ENCODE data around the gene ATP6V1C2.
"Not testable (repeated sequence)": the region's sequence is repeated elsewhere in the genome, so short reads cannot be mapped to it uniquely, and the experiment has no call there.

Gene ATP6V1C2

DNA sequence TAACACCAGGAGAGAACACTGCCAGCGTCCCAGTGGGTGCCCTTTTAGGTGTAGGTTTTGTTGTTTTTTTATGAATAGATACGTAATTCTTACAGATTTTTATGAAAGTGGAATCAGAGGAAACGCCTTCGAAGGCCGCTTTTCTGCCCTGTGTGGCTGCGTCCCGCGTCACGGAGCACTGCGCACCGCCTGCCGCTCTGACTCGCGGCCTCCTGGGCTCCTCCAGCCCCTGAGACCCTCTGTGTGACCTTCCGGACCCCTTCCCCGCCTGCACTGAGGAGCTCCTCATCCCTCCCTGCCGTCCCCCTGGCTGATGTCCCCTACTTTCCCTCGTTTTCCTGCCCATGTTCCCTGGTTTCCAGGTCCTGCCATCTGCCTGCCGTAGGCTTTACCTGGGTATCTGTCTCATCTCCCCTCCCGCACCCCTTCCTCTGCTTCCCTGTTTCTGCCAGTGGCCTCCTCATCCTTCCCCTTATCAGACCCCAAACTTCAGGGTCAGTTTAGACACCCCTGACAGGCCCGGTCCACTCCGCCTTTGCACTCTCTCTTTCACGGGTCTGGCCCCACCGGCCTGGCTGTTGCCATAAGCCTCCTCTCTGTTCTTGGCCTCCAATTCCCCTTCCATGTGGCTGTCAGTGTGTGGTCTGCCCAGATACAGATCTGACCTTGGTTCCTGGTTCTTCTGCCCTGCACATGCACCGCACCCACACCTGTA, 58.5 kb downstream of the ATP6V1C2 start:
- Histone ChIP-seq H3K27me3 (no peaks in the 10 kb centered on the region), H3K4me1 (peaks cover 49% of the 10 kb centered on the region), H4K20me1 (peaks cover 100% of the 10 kb centered on the region), H3K4me3 (no peak overlapping the region), H3K36me3 (peaks cover 86% of the 10 kb centered on the region), H3K27ac (no peak overlapping the region), H3K4me2 (no peak overlapping the region), H3K9me3 (no peaks in the 10 kb centered on the region), H3K9ac (no peak overlapping the region)
- TF ChIP-seq Cebpa-rat (IDR thresholded peaks at IDR 0.05) = no peak

DNA sequence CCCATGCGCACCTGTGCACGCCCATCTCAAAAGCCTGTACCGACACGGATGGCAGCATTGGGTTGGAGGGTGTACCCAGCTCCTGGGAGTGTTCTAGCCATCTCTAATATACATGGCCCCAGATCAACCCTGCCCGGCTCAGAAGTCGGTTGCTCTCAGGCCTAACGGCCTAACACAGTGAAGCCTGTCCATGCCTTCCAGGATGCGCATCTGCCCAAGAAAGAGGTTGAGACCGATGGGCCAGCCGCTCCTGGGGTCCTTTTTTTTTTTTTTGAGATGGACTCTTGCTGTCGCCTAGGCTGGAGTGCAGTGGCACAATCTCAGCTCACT, 59.0 kb downstream of the ATP6V1C2 start:
- Histone ChIP-seq H3K9me3 (no peaks in the 10 kb centered on the region), H3K27me3 (no peaks in the 10 kb centered on the region), H3K4me1 (peaks cover 44% of the 10 kb centered on the region), H3K4me2 (no peak overlapping the region), H3K9ac (no peak overlapping the region), H3K4me3 (no peak overlapping the region), H4K20me1 (peaks cover 100% of the 10 kb centered on the region), H3K27ac (no peak overlapping the region), H3K36me3 (peaks cover 91% of the 10 kb centered on the region)
- TF ChIP-seq Cebpa-rat (IDR thresholded peaks at IDR 0.05) = no peak

DNA sequence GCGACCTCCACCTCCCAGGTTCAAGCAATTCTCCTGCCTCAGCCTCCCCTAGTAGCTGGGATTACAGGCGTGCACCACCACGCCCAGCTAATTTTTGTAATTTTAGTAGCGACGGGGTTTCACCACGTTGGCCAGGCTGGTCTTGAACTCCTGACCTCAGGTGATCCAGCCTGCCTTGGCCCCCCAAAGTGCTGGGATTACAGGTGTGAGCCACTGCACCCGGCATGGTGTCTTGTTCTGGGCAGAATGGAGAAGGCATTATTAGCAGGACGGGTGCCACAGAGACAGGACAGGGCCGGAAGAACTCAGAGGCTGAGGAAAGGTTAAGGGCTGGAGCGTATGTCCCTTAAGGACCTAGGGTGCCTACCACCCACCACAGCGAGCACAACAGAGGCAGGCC, 59.4 kb downstream of the ATP6V1C2 start:
- H3K9me3 ChIP-seq, H3K4me3 ChIP-seq, H3K9ac ChIP-seq, H3K27me3 ChIP-seq, H3K27ac ChIP-seq, H3K4me2 ChIP-seq: not testable (repeated sequence)
- Histone ChIP-seq H3K36me3 (peaks cover 95% of the 10 kb centered on the region), H3K4me1 (peaks cover 40% of the 10 kb centered on the region), H4K20me1 (peaks cover 100% of the 10 kb centered on the region)

DNA sequence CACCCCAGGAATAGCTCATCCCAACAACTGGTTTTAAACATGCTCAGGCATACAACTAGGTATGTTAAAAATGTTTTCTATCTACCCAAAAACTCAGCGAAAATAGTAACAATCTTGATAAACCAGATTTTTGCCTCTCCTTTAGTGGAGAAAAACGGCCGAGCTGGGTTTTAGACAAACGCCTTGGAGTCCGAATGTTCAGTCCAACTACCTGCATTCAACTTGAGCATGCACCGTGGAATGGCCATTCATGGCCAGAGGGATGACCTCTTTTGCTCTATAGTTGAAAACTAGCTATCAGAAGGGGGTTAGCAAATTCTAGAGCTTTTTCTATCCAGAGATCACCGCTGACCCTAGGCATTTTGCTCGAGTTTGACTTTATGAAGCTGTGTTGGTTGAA, 60.3 kb downstream of the ATP6V1C2 start:
- H4K20me1 ChIP-seq = peaks cover 100% of the 10 kb centered on the region
- no peak for TF ChIP-seq Cebpa-rat (IDR thresholded peaks at IDR 0.05)
- H3K36me3 ChIP-seq = peaks cover 100% of the 10 kb centered on the region
- no peaks in the 10 kb centered on the region for H3K9me3 ChIP-seq
- no peak overlapping the region for H3K4me2 ChIP-seq
- no peaks in the 10 kb centered on the region for H3K27me3 ChIP-seq
- no peak overlapping the region for H3K27ac ChIP-seq
- H3K4me3 ChIP-seq = no peak overlapping the region
- peaks cover 31% of the 10 kb centered on the region for H3K4me1 ChIP-seq
- no peak overlapping the region for H3K9ac ChIP-seq

DNA sequence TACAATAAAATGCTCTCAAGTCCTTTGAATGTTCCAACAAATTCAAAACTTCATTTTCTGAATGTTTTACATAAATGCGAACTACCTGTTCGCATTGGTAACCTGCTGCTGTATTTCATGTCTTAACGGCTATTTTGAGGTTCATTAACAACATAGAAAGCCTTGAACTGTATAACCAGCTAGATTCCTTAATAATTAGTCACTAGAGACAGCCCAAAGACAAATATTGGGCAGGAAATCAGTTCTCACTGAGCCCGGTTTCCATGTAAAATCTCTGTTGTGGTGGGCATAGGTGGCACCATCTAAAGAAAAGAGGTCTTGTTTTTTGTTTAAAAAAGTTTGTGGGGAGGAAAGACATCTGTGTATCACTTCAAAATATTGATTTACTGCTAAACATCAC, 62.0 kb downstream of the ATP6V1C2 start:
- H3K36me3 ChIP-seq = peaks cover 100% of the 10 kb centered on the region
- H3K9me3 ChIP-seq = no peaks in the 10 kb centered on the region

DNA sequence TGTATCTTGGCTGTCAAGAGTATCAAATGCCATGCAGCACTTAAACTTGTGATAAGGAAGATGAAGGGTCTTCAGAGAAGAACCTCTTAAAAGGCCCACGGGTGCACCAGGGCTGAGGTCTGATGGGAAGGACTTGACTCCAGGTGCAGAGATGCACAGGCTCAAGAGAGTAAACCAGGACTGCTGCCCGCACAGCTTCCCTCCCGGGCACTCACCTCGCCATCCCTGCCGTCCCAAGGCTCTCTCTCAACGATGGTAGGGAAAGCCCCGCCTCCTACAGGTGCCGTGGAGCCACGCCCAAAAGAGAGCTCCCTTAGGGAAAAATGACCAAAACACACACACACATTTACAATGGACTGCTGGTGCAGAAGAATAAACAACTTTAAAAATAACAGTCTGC, 63.3 kb downstream of the ATP6V1C2 start:
- H3K36me3 ChIP-seq = peaks cover 100% of the 10 kb centered on the region
- TF ChIP-seq Cebpa-rat (IDR thresholded peaks at IDR 0.05) = no peak
- no peak overlapping the region for H3K4me3 ChIP-seq
- no peak overlapping the region for H3K27ac ChIP-seq
- no peak overlapping the region for H3K9ac ChIP-seq
- H3K4me1 ChIP-seq = peaks cover 8% of the 10 kb centered on the region; the same call in 1 of the 2 replicates
- H3K9me3 ChIP-seq = no peaks in the 10 kb centered on the region
- no peaks in the 10 kb centered on the region for H3K27me3 ChIP-seq
- peaks cover 100% of the 10 kb centered on the region for H4K20me1 ChIP-seq
- H3K4me2 ChIP-seq = no peak overlapping the region

More for the DNA sequence above, 62.0 kb downstream of the ATP6V1C2 start:
- no peak for TF ChIP-seq Cebpa-rat (IDR thresholded peaks at IDR 0.05)
- Histone ChIP-seq H4K20me1 (peaks cover 100% of the 10 kb centered on the region), H3K4me2 (no peak overlapping the region), H3K27me3 (no peaks in the 10 kb centered on the region), H3K27ac (no peak overlapping the region), H3K9ac (no peak overlapping the region), H3K4me3 (no peak overlapping the region), H3K4me1 (peaks cover 14% of the 10 kb centered on the region)

DNA sequence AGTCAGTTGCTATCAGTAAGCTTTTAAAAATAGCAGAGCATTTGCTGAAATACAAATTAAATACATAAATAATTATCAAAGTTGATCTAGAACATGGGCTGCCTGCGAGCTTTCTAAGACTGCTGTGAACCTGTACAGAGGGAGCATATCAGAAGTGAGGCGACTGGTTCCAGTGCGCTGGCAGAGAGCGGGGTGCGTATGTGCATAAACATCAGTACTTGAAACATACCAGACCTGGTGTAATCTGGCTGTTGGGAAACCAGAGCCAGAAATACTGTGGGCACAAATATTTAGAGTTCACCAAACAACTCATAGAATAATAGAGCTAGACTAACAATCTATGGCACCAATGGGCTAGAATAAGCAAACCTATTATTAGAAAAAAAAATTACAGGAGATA, 63.8 kb downstream of the ATP6V1C2 start:
- no peaks in the 10 kb centered on the region for H3K9me3 ChIP-seq
- H3K4me2 ChIP-seq = no peak overlapping the region
- peaks cover 2% of the 10 kb centered on the region; the same call in 1 of the 2 replicates for H3K4me1 ChIP-seq
- no peaks in the 10 kb centered on the region for H3K27me3 ChIP-seq
- peaks cover 100% of the 10 kb centered on the region for H4K20me1 ChIP-seq
- H3K4me3 ChIP-seq = no peak overlapping the region
- H3K36me3 ChIP-seq = peaks cover 100% of the 10 kb centered on the region
- no peak for TF ChIP-seq Cebpa-rat (IDR thresholded peaks at IDR 0.05)
- H3K27ac ChIP-seq = no peak overlapping the region
- H3K9ac ChIP-seq = no peak overlapping the region

DNA sequence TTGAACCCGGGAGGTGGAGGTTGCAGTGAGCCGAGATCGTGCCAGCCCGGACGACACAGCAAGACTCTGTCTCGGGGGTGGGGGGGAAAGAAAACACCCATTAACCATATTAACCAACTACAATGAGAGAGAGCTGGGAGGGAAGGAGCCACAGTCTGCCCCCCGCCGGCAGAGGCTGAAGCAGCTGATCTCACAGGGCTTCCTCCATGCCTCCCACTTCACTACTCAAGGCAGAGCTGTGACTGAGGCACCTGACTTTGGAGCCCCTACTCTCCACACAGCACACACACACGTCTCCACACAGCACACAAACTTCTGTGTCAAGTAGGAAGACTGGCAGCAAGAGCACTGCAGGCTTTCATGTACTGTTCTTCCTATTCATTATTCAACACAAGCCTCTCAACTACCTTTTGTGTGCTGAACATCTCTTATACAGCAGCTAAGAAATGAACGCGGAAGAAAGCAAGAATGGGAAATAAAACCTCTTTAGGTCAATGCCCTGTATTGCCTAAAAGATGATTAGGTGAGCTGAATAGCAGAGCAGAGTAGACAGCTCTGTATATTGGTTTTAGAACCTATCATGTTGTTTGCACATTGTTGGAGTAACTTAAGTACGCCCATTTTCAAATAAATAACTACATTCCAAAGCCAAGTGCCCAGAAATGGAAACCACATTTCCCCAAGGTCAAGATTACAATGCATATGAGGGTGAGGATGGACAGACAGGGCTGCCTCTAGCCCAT, 65.0 kb downstream of the ATP6V1C2 start:
- Histone ChIP-seq H3K9ac (no peak overlapping the region), H3K36me3 (peaks cover 100% of the 10 kb centered on the region), H3K4me2 (no peak overlapping the region), H3K9me3 (no peaks in the 10 kb centered on the region), H4K20me1 (peaks cover 100% of the 10 kb centered on the region), H3K27me3 (no peaks in the 10 kb centered on the region), H3K4me1 (peaks cover 11% of the 10 kb centered on the region), H3K27ac (no peak overlapping the region), H3K4me3 (no peak overlapping the region)
- TF ChIP-seq Cebpa-rat (IDR thresholded peaks at IDR 0.05) = no peak

DNA sequence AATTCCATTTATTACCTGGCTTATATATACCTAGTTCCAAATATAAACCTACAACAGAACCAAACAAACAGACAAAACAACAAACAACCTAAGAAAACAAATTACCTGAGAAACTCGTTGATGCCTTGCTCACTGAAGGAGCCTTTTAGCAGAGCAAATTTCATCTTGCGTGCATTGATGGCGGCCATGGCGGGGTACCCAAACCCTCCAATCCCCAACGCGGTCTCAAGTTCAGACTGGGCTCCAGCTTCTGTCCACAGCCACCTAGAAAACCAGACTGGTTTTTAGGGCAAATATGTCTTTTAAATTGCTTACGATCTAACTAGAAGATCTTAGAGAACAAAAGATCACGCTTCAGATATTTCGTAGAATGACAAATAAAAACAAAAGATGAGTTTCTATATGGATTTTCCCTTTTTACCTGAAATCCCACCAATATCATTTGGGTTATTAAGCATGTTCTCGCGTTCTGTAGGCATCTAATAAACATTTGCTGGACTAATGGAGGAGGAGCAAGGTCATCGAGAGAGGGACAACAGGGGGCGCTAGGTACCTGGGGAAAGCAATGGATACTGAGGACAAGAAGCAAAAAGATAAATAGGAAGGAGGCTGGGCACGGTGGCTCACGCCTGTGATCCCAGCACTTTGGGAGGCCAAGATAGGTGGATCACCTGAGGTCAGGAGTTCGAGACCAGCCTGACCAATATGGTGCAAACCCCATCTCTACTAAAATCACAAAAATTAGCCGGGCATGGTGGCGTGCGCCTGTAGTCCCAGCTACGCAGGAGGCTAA, 65.9 kb downstream of the ATP6V1C2 start:
- TF ChIP-seq Cebpa-rat (IDR thresholded peaks at IDR 0.05) = no peak
- Histone ChIP-seq H3K27me3 (no peaks in the 10 kb centered on the region), H3K4me1 (peaks cover 18% of the 10 kb centered on the region), H3K36me3 (peaks cover 100% of the 10 kb centered on the region), H3K4me3 (no peak overlapping the region), H4K20me1 (peaks cover 100% of the 10 kb centered on the region), H3K4me2 (no peak overlapping the region), H3K9ac (no peak overlapping the region), H3K9me3 (no peaks in the 10 kb centered on the region), H3K27ac (no peak overlapping the region)

DNA sequence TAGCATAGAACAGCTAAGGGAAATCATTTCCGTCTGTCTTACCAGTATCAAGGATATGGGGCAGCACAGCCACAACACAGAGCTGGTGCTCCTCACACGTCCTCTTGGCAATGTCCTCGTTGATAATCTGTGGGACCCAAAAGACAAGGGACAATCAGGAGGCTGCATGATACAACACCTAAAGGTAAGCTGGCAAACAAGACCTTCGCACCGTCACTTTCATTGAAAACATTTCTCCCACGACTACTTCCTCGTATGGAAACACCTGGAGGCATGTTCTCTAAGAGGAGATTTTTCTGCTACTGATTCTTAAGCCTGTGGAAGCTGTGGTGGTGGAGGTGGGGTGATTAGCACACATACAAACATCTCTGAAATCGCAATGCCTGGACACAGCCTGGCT, 67.4 kb downstream of the ATP6V1C2 start:
- Histone ChIP-seq H3K4me2 (no peak overlapping the region), H3K27me3 (no peaks in the 10 kb centered on the region), H3K27ac (no peak overlapping the region), H3K36me3 (peaks cover 100% of the 10 kb centered on the region), H3K4me3 (no peak overlapping the region), H3K9ac (no peak overlapping the region), H3K9me3 (no peaks in the 10 kb centered on the region), H4K20me1 (peaks cover 100% of the 10 kb centered on the region), H3K4me1 (peaks cover 26% of the 10 kb centered on the region)
- no peak for TF ChIP-seq Cebpa-rat (IDR thresholded peaks at IDR 0.05)
